Measurements from ENCODE around the gene CACNG7.
"Not testable (repeated sequence)": the region's sequence is repeated elsewhere in the genome, so short reads cannot be mapped to it uniquely, and the experiment has no call there.

- not testable (repeated sequence) for TF ChIP-seq POLR2A (IDR thresholded peaks at IDR 0.05; ENCODE audit: low read depth, low read length); POLR2AphosphoS5 (IDR thresholded peaks at IDR 0.05; ENCODE audit: low read depth, low read length); TAF1 (IDR thresholded peaks at IDR 0.05; ENCODE audit: borderline replicate concordance, low read depth, low read length)
Observed at GRCh38 chr19:53869805-53870484, 39.1 kb upstream of the CACNG7 start.
